Measurements from ENCODE around the gene ULK3.

- TF ChIP-seq, protein P1, sequence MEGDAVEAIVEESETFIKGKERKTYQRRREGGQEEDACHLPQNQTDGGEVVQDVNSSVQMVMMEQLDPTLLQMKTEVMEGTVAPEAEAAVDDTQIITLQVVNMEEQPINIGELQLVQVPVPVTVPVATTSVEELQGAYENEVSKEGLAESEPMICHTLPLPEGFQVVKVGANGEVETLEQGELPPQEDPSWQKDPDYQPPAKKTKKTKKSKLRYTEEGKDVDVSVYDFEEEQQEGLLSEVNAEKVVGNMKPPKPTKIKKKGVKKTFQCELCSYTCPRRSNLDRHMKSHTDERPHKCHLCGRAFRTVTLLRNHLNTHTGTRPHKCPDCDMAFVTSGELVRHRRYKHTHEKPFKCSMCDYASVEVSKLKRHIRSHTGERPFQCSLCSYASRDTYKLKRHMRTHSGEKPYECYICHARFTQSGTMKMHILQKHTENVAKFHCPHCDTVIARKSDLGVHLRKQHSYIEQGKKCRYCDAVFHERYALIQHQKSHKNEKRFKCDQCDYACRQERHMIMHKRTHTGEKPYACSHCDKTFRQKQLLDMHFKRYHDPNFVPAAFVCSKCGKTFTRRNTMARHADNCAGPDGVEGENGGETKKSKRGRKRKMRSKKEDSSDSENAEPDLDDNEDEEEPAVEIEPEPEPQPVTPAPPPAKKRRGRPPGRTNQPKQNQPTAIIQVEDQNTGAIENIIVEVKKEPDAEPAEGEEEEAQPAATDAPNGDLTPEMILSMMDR (conservative IDR thresholded peaks at IDR 0.05; ENCODE audit: low read depth, low read length), result no peak
- no peak for TF ChIP-seq EZH2 (IDR thresholded peaks at IDR 0.05; ENCODE audit: borderline replicate concordance, low read depth, low read length, poor library complexity, severe bottlenecking)
These were observed 33.7 kb downstream of the ULK3 start for GRCh38 chr15:74809242-74809641.

Data from A673 (cell line).